ENCODE results near the gene RPP14. TPM values are rescaled to one million over a fixed set of nuclear protein-coding genes. Genes with fewer than 3 reads are reported as not detected.
"Not testable (repeated sequence)": the region's sequence is repeated elsewhere in the genome, so short reads cannot be mapped to it uniquely, and the experiment has no call there.

Gene RPP14
- total RNA-seq, 1 donor from 2014 or later, result 17.7 TPM

DNA sequence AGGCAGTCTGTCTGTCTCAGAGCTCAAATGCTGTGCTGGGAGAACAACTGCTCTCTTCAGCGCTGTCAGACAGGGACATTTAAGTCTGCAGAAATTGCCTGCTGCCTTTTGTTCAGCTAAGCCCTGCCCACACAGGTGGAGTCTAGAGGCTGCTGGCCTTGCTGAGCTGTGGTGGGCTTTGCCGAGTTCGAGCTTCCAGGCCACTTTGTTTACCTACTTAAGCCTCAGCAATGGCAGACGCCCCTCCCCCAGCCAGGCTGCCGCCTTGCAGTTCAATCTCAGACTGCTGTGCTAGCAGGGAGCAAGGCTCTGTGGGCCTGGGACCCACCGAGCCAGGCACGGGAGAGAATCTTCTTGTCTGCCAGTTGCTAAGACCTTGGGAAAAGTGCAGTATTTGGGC lies 25.0 kb upstream of the RPP14 start:
- DNase-seq (no peak), ATAC-seq (ENCODE audit: low read depth) (no peak)
- peaks cover 1% of the 10 kb centered on the region for H3K9me3 Mint-ChIP-seq
- intact Hi-C loops (cut with micrococcal nuclease), result no loop called here
- H3K36me3 Mint-ChIP-seq (ENCODE audit: low read depth), result peaks cover 91% of the 10 kb centered on the region
- H3K27me3 Mint-ChIP-seq, result no peaks in the 10 kb centered on the region
- TF ChIP-seq, protein P1, sequence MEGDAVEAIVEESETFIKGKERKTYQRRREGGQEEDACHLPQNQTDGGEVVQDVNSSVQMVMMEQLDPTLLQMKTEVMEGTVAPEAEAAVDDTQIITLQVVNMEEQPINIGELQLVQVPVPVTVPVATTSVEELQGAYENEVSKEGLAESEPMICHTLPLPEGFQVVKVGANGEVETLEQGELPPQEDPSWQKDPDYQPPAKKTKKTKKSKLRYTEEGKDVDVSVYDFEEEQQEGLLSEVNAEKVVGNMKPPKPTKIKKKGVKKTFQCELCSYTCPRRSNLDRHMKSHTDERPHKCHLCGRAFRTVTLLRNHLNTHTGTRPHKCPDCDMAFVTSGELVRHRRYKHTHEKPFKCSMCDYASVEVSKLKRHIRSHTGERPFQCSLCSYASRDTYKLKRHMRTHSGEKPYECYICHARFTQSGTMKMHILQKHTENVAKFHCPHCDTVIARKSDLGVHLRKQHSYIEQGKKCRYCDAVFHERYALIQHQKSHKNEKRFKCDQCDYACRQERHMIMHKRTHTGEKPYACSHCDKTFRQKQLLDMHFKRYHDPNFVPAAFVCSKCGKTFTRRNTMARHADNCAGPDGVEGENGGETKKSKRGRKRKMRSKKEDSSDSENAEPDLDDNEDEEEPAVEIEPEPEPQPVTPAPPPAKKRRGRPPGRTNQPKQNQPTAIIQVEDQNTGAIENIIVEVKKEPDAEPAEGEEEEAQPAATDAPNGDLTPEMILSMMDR (IDR thresholded peaks at IDR 0.05), result no peak
- CTCF ChIA-PET, result interaction anchor here (1.7 kb wide), 1 partner anchor 104 kb away, joined by 4 read pairs; no protein-coding TSS in a partner anchor
- H3K4me3 Mint-ChIP-seq, result no peak overlapping the region
- no peak overlapping the region for H3K27ac Mint-ChIP-seq
- POLR2A ChIA-PET, result no interaction called here
- H3K4me1 Mint-ChIP-seq, result no peaks in the 10 kb centered on the region

DNA sequence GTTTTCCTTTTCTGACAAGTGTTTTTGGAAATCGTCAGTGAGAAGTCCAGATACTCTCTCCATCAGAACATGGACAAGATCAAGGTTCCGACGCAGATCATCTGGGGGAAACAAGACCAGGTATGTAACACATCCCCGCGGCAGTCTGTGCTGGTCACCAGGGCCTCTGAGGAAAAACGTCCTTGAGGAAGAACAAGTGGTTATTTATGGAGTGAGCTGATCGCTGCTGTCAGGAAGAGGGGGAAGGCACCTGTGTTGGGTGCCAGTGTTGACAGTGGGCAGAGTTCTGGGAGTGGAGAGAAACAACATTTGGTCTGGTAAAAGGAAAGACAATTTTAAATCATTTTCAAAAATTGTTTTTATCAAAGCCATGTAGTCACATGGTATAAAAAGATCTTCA lies 20.7 kb upstream of the RPP14 start:
- DNase-seq (no peak), ATAC-seq (ENCODE audit: low read depth) (no peak)
- peaks cover 74% of the 10 kb centered on the region for H3K36me3 Mint-ChIP-seq (ENCODE audit: low read depth)
- intact Hi-C loops (cut with micrococcal nuclease), result no loop called here
- H3K9me3 Mint-ChIP-seq, result no peaks in the 10 kb centered on the region
- H3K4me1 Mint-ChIP-seq, result no peaks in the 10 kb centered on the region
- no peak overlapping the region for H3K27ac Mint-ChIP-seq
- CTCF ChIA-PET, result interaction anchor here (1.4 kb wide), 1 partner anchor 67 kb away, joined by 3 read pairs; no protein-coding TSS in a partner anchor
- TF ChIP-seq, protein P1 (IDR thresholded peaks at IDR 0.05), result no peak
- H3K27me3 Mint-ChIP-seq, result no peaks in the 10 kb centered on the region
- H3K4me3 Mint-ChIP-seq, result no peak overlapping the region
- POLR2A ChIA-PET, result no interaction called here

DNA sequence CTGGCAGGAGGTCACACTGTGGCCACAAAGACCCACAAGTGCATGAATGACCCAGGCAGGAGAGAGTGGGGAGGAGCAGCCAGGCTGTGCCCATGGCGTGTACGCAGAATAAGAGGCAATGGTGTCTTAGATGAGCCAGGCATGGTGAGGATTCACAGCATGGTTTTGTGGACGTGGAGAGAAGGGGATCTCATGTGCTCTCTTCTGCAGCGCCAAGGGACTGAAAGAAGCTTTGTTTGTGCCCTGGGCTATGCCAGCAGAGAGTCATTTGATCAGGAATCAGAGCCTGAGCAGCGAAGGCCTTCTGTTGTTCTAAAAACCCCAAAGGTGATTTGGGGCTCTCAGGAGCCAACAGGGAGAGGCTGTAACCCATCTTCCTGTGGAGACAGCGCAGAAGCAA lies 18.7 kb upstream of the RPP14 start:
- ChIA-PET POLR2A (interaction anchor here (1.0 kb wide), 1 partner anchor 70 kb away, joined by 3 read pairs; no protein-coding TSS in a partner anchor), CTCF (interaction anchor here (1.2 kb wide), 1 partner anchor 12 kb away, joined by 4 read pairs; no protein-coding TSS in a partner anchor)
- H3K27ac Mint-ChIP-seq, result no peak overlapping the region
- TF ChIP-seq, protein P1 (IDR thresholded peaks at IDR 0.05), result no peak
- ATAC-seq (ENCODE audit: low read depth) (no peak), DNase-seq (no peak)
- H3K4me1 Mint-ChIP-seq, result no peaks in the 10 kb centered on the region
- intact Hi-C loops (cut with micrococcal nuclease), result no loop called here
- H3K27me3 Mint-ChIP-seq, result no peaks in the 10 kb centered on the region
- peaks cover 69% of the 10 kb centered on the region for H3K36me3 Mint-ChIP-seq (ENCODE audit: low read depth)
- no peaks in the 10 kb centered on the region for H3K9me3 Mint-ChIP-seq
- H3K4me3 Mint-ChIP-seq, result no peak overlapping the region

DNA sequence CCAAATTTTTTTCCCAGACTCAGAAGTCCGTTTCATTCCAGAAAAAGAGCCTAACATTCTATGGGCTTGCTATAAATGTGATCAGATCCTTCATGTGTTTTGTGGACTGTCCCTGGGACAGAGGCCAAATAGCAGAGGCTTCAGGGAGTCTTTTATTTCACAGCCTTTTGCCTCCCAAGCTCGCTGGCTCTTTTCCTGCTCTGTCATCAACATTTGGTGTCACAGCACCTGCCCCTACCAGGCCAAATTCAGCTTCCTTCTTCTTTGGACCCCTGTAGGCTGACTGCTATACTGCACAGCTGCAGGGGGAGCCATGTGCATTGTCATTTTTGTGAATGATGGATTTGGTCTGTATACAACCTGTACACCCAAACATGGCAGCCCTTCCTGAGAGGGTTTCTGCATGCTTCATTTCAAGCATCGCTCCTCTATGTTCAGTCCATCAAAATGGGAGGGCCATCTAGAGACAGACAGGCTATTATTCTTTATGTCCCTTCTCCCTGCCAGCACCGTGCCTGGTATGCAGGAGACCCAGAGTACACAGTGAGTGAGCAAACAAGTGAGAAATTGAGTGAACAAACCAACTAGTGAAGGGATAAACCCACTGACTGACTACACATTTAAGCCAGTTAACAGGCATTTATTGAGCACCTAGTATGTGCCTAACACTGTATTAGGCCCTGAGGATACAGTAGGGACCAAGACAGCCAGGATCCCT lies 17.9 kb upstream of the RPP14 start:
- Mint-ChIP-seq H3K27ac (no peak overlapping the region), H3K4me1 (no peaks in the 10 kb centered on the region), H3K4me3 (no peak overlapping the region), H3K36me3 (ENCODE audit: low read depth) (peaks cover 65% of the 10 kb centered on the region), H3K9me3 (no peaks in the 10 kb centered on the region), H3K27me3 (no peaks in the 10 kb centered on the region)
- TF ChIP-seq, protein P1 (IDR thresholded peaks at IDR 0.05), result no peak
- no peak for DNase-seq
- intact Hi-C loops (cut with micrococcal nuclease), result no loop called here
- ChIA-PET CTCF (interaction anchor here (0.7 to 1.2 kb wide), 2 partner anchors 11 to 39 kb away, joined by 3 to 4 read pairs; no protein-coding TSS in a partner anchor), POLR2A (interaction anchor here (1.0 kb wide), 1 partner anchor 71 kb away, joined by 3 read pairs; no protein-coding TSS in a partner anchor)
- ATAC-seq (ENCODE audit: low read depth), result no peak

DNA sequence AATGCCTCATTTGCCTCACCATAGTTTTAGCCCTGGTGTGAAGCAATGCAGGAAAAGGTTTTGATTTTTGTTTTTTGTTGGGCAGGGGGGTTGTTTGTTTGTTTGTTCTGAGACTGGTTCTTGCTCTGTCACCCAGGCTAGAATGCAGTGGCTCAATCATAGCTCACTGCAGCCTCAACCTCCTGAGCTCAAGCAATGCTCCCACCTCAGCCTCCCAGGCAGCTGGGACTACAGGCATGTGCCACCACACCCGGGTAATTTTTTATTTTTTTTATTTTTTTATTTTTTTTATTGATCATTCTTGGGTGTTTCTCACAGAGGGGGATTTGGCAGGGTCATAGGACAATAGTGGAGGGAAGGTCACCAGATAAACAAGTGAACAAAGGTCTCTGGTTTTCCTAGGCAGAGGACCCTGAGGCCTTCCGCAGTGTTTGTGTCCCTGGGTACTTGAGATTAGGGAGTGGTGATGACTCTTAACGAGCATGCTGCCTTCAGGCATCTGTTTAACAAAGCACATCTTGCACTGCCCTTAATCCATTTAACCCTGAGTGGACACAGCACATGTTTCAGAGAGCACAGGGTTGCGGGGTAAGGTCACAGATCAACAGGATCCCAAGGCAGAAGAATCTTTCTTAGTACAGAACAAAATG lies 17.0 kb upstream of the RPP14 start:
- H3K9me3 Mint-ChIP-seq; DNase-seq; H3K27ac Mint-ChIP-seq; H3K27me3 Mint-ChIP-seq; intact Hi-C loops (cut with micrococcal nuclease); H3K4me1 Mint-ChIP-seq; ATAC-seq (ENCODE audit: low read depth); H3K4me3 Mint-ChIP-seq; POLR2A ChIA-PET: not testable (repeated sequence)
- peaks cover 66% of the 10 kb centered on the region for H3K36me3 Mint-ChIP-seq (ENCODE audit: low read depth)
- CTCF ChIA-PET, result interaction anchor here (0.7 kb wide), 1 partner anchor 40 kb away, joined by 3 read pairs; no protein-coding TSS in a partner anchor

DNA sequence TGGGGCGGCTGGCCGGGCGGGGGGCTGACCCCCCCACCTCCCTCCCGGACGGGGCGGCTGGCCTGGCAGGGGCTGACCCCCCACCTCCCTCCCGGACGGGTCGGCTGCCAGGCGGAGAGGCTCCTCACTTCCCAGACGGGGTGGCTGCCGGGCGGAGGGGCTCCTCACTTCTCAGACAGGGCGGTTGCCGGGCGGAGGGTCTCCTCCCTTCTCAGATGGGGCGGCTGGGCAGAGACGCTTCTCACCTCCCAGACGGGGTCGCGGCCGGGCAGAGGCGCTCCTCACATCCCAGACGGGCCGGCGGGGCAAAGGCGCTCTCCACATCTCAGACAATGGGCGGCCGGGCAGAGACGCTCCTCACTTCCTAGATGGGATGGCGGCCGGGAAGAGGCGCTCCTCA lies 15.6 kb upstream of the RPP14 start:
- ATAC-seq (ENCODE audit: low read depth); CTCF ChIA-PET; H3K27me3 Mint-ChIP-seq; intact Hi-C loops (cut with micrococcal nuclease); DNase-seq; H3K9me3 Mint-ChIP-seq; H3K4me1 Mint-ChIP-seq; H3K4me3 Mint-ChIP-seq; H3K27ac Mint-ChIP-seq; POLR2A ChIA-PET: not testable (repeated sequence)
- peaks cover 54% of the 10 kb centered on the region for H3K36me3 Mint-ChIP-seq (ENCODE audit: low read depth)

All from activated B cell treated with CpG ODN at 0.5 μM for 24 hours (primary cell).